ENCODE results near the gene NBPF3.

NBPF3 gene

DNA sequence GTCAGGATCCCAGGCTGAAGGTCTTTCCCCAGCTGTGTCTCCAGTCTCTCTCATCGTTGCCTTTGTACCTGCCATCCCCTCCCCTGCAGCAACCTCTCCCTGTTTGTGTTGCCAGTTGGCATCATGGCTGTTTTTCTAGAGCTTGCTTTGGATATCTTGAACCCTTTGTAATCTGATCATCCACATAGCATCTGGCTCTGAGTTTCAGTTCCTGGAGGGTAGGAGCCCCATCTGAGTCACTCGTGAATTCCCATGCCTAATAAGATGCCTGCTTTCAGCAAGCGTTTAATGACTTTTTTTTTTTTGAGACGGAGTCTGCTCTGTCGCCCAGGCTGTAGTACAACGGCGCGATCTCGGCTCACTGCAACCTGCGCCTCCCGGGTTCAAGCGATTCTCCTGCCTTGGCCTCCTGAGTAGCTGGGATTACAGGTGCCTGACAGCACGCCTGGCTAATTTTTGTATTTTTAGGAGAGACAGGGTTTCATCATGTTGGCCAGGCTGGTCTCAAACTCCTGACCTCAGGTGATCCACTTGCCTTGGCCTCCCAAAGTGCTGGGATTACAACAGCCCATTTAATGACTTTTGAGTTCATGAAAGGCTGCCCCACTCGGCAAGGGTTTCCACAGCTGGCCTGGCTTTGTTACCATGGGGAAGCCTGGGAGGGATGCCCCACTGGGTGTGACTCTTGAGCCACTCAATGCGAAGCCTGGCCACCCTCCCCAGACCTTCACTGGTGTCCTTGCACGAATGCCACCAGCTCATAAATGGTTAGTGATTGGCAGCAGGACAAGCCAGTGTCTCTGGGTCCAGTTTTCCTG lies 81.2 kb downstream of the NBPF3 start:
- no peak for DNase-seq

GRCh38 chr1:21521717-21522060 lies 81.8 kb downstream of the NBPF3 start:
- DNase-seq, result no peak

DNA sequence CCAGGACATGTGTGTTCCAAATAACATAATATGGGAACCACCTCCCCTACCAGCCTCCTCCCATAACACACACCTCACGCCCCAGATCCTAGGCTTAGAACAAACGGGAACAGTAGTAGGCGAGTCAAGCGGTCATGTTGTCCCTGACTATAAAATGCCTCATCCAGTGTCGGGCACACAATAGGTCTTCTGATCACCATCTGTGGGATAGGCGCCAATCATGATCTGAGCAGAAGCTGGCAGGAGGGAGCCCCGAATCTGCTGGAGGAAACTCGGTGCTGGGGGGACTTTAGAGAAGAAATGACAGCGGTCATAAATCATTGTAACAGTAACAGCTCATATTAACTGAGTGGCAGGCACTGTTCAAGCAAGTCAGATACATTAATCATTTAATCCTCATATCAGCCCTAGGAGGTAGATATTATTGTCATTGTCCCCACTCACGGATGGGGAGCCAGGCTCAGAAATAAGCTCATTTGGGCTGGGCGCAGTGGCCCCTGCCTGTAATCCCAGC lies 82.6 kb downstream of the NBPF3 start:
- no peak for DNase-seq

- no peak for DNase-seq
Observed at GRCh38 chr1:21523297-21523813, 83.4 kb downstream of the NBPF3 start.

GRCh38 chr1:21524220-21524619 lies 84.3 kb downstream of the NBPF3 start:
- DNase-seq, result no peak

DNA sequence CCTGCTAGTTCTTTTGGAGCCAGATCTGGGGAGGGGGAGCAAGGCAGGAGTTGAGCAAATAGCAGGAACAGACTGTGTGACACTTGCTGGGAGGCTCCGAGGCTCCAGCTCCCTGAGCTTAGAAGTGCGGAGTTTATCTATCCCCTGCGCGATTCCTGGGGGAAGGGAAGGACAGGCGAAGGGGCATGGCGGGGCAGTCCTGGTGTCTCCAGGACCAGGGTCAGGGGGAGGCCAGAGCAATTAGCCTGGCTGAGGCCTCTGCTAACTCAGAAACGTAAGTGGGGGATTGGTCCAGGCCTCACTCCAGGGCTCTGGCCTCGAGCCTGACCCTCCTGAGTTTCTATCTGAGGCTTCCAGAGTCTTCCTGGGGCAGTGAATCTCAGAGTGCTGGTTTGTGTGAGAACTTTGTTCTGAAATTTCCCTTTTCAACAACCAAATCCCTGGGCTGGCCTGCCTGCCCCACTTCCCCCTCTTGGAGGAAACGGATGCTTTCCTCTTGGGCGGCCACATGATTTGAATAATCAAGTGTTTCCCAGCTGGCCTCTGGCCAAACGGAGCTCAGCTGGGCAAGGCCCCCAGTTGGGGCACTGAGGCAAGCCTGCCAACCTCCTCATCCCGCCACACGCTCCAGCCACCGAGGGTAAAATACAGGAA lies 84.9 kb downstream of the NBPF3 start:
- no peak for DNase-seq

DNA sequence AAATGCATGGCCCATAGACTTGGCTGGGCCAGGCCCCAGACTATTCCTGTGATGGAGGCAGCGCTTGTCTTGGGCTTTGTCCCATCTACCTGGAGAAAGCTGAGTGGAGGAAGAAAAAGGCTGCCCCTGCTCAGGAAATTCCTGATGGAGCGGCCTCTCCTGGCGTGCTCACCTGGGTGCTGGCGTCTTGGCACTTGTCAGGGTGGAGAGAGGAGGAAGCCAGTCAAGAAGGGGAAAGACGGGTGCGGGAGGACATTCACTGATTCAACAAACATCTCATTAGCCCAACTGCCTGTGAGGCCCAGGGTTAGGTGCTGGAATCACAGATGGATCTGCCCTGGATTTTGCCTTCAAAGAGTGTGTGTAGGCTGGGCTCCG lies 85.4 kb downstream of the NBPF3 start:
- no peak for DNase-seq

- DNase-seq, result no peak
Observed at GRCh38 chr1:21526441-21526840, 86.5 kb downstream of the NBPF3 start.

DNA sequence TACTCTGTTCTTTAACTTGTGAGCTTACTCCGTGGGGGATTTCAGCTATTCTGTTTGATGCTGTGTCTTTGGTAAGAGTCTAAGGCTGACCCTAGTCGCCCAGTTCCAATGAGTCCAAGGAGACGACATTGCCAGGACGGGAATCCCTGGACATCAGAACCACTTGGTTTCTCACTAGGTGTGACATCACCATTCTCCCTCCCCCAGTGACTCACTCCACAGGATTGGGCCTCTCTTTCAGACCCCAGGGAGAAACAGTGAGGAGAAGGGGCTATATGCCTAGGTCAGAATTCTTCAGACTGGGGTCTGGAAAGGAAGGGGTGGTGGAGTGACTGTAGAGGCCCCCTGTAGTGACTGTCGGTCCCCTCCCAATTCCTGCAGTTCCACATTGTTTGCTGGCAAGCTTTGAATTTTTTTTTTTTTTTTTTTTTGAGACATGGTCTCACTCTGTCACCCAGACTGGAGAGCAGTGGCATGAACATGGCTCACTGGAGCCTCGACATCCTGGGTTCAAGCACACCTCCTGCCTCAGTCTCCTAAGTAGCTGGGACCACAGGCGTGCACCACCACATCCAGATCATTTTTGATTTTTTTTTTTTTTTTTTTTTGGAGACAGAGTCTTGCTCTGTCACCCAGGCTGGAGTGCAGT lies 90.6 kb downstream of the NBPF3 start:
- DNase-seq, result no peak

DNA sequence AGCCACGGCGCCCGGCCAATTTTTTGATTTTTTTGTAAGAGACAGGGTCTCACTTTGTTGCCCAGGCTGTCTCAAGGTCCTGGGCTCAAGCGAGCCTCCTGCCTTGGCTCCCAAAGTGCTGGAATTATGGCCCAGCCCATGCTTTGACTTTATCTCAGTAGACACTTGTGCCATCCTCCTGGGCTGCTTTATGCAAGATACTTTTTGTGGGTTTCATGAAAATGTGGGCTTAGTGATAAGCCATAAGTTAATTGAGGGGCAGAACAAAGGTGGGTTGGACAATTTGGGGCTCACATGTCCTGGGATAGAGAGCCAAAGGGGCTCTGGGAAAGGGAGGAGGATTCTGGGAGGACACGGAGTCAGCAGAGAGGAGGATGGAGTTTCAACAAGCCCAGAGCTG lies 91.3 kb downstream of the NBPF3 start:
- DNase-seq, result no peak

DNA sequence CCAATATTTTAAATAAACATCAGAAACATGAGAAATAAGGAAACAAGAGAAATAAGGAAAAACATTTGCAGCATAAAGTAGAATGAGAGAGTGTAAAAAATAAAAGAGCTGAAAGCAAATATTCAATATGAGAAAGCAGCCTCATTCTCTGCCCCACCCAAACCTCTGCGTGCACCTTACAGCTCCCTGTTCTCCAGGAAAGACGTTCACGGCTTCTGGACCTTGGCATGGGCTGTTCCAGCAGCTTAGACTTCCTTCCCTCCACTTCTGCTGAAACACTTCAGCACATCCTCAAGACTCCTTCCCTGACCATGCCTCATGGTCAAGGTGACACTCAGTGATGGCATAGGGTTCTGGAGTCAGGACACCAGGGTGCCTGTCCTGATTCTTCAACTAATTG lies 92.6 kb downstream of the NBPF3 start:
- DNase-seq, result no peak

DNA sequence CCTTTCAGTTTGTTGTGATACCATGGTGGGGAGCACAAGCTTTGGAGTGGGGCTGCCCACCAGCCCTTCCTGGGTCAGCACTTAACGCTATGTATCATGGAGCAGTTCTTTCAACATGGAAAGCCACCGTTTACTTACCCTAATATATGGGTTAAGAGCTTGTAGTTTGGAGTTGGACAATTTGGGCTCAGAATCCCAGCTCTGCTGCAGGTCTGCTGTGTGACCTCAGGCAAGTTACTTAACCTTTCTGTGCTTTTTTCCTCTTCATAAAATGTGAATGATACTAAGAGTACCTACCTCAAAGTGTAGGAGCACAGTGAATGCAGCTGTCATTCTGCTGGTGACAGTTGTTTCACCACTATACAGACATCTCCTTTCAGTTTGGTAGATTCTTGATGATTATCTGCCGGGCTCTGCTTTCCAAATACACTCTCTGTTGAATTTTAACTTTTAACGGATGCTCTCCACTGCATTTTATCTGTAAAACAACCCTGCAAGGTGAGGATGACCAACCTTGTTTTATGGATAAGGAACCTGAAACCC lies 93.1 kb downstream of the NBPF3 start:
- DNase-seq, result no peak

DNA sequence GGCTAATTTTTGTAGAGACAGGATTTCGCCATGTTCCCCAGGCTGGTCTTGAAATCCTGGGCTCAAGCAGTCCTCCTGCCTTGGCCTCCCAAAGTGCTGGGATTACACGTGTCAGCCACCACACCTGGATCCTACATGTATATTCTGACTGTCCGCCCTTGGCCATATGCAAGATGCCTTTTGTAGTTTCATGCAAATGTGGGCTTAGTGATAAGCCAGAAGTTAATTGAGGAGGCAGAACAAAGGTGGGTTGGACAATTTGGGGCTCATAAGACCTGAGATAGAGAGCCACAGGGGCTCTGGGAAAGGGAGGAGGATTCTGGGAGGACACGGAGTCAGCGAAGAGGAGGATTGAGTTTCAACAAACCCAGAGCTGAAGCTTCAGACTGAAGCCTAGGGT lies 94.2 kb downstream of the NBPF3 start:
- DNase-seq, result no peak
